ENCODE data around the gene ADD2.

DNA sequence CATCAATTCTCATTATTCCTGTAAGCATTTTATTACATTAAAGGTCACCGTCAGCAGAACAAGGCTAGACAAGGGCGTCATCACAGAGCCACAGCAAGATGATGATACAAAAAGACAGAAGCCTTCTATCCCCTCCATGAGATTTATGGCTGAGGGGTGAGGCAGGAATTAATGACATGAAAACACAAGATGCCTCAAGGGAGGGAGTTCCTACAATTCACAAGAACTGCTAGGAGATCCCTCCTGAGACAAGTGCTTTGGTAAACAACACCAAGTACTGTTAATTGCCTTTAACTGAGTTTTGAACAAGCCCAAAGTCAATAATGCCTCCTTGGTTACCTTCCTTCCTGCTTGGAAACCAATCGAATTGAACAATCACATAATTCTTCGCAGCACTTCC lies 14.1 kb downstream of the ADD2 start:
- TF ChIP-seq CTCF (IDR thresholded peaks at IDR 0.05) (no peak), EZH2 (IDR thresholded peaks at IDR 0.05) (no peak), EZH2phosphoT487 (IDR thresholded peaks at IDR 0.05) (no peak)

All from neural progenitor cell (in vitro differentiated cells).